ENCODE results near the gene VAMP8.
"Not testable (repeated sequence)": the region's sequence is repeated elsewhere in the genome, so short reads cannot be mapped to it uniquely, and the experiment has no call there.

VAMP8 gene

GRCh38 chr2:85554980-85555612 lies 22.3 kb upstream of the VAMP8 start:
- Histone ChIP-seq H3K4me2 (ENCODE audit: low read depth, low read length) (no peak overlapping the region), H3K9me3 (replicated peaks; ENCODE audit: insufficient read depth, low read length) (no peaks in the 10 kb centered on the region), H3K79me2 (ENCODE audit: low read length) (peaks cover 19% of the 10 kb centered on the region), H2AFZ (ENCODE audit: low read length) (no peak overlapping the region), H3K27me3 (replicated peaks; ENCODE audit: insufficient read depth, low read length) (no peaks in the 10 kb centered on the region), H3K4me1 (ENCODE audit: low read length) (no peaks in the 10 kb centered on the region), H3K4me3 (ENCODE audit: low read length) (no peak overlapping the region), H4K20me1 (ENCODE audit: insufficient read depth, low read length) (no peaks in the 10 kb centered on the region), H3K9ac (ENCODE audit: low read length) (no peak overlapping the region), H3F3A (ENCODE audit: insufficient read depth, low read length) (no peaks in the 10 kb centered on the region), H3K36me3 (replicated peaks; ENCODE audit: insufficient read depth, low read length) (0 out of 2 replicates have a peak, but pooled peaks cover 3% of the 10 kb centered on the region), H3K9me2 (replicated peaks; ENCODE audit: insufficient read depth, low read length) (no peaks in the 10 kb centered on the region), H3K27ac (ENCODE audit: low read length) (no peak overlapping the region)
- TF ChIP-seq, protein P1, sequence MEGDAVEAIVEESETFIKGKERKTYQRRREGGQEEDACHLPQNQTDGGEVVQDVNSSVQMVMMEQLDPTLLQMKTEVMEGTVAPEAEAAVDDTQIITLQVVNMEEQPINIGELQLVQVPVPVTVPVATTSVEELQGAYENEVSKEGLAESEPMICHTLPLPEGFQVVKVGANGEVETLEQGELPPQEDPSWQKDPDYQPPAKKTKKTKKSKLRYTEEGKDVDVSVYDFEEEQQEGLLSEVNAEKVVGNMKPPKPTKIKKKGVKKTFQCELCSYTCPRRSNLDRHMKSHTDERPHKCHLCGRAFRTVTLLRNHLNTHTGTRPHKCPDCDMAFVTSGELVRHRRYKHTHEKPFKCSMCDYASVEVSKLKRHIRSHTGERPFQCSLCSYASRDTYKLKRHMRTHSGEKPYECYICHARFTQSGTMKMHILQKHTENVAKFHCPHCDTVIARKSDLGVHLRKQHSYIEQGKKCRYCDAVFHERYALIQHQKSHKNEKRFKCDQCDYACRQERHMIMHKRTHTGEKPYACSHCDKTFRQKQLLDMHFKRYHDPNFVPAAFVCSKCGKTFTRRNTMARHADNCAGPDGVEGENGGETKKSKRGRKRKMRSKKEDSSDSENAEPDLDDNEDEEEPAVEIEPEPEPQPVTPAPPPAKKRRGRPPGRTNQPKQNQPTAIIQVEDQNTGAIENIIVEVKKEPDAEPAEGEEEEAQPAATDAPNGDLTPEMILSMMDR (IDR thresholded peaks at IDR 0.05; ENCODE audit: low read length): no peak
- no peak for TF ChIP-seq EZH2phosphoT487 (IDR thresholded peaks at IDR 0.05; ENCODE audit: low read length)
- TF ChIP-seq EZH2 (optimal IDR thresholded peaks at IDR 0.05; ENCODE audit: low read depth, low read length): no peak
- DNase-seq: no peak

DNA sequence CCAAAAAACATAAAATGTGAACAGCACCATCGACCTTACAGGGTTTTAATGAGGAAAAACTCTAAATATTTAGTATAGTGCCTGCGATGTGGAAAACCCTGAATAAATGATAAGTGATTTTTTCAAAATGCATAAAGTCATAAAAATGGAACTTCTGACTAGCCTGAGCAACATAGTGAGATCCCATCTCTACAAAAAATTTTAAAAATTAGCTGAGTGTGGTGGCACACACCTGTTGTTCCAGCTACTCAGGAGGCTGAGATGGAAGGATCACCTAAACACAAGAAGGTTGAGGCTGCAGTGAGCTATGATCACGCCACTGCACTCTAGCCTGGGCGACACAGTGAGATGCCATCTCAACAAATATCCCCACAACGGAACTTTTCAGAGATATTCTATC lies 20.3 kb upstream of the VAMP8 start:
- Histone ChIP-seq H3K9ac (ENCODE audit: low read length) (no peak overlapping the region), H3K4me2 (ENCODE audit: low read depth, low read length) (no peak overlapping the region), H3K9me3 (replicated peaks; ENCODE audit: insufficient read depth, low read length) (no peaks in the 10 kb centered on the region), H3K27me3 (replicated peaks; ENCODE audit: insufficient read depth, low read length) (no peaks in the 10 kb centered on the region), H3F3A (ENCODE audit: insufficient read depth, low read length) (no peaks in the 10 kb centered on the region), H4K20me1 (ENCODE audit: insufficient read depth, low read length) (no peaks in the 10 kb centered on the region), H3K27ac (ENCODE audit: low read length) (no peak overlapping the region), H3K4me3 (ENCODE audit: low read length) (no peak overlapping the region), H3K36me3 (replicated peaks; ENCODE audit: insufficient read depth, low read length) (0 out of 2 replicates have a peak, but pooled peaks cover 3% of the 10 kb centered on the region), H3K4me1 (ENCODE audit: low read length) (no peaks in the 10 kb centered on the region), H3K79me2 (ENCODE audit: low read length) (peaks cover 28% of the 10 kb centered on the region), H3K9me2 (replicated peaks; ENCODE audit: insufficient read depth, low read length) (no peaks in the 10 kb centered on the region), H2AFZ (ENCODE audit: low read length) (no peak overlapping the region)
- TF ChIP-seq, protein P1 (IDR thresholded peaks at IDR 0.05; ENCODE audit: low read length): no peak
- TF ChIP-seq EZH2phosphoT487 (IDR thresholded peaks at IDR 0.05; ENCODE audit: low read length): no peak
- TF ChIP-seq EZH2 (optimal IDR thresholded peaks at IDR 0.05; ENCODE audit: low read depth, low read length): no peak
- DNase-seq: no peak

GRCh38 chr2:85558160-85558559 lies 19.2 kb upstream of the VAMP8 start:
- H3F3A ChIP-seq (ENCODE audit: insufficient read depth, low read length): no peaks in the 10 kb centered on the region
- H3K36me3 ChIP-seq (replicated peaks; ENCODE audit: insufficient read depth, low read length): 0 out of 2 replicates have a peak, but pooled peaks cover 3% of the 10 kb centered on the region
- H3K9ac ChIP-seq (ENCODE audit: low read length): no peak overlapping the region
- TF ChIP-seq EZH2 (optimal IDR thresholded peaks at IDR 0.05; ENCODE audit: low read depth, low read length) (no peak), EZH2phosphoT487 (IDR thresholded peaks at IDR 0.05; ENCODE audit: low read length) (no peak)
- TF ChIP-seq, protein P1 (IDR thresholded peaks at IDR 0.05; ENCODE audit: low read length): no peak
- no peak overlapping the region for H3K4me3 ChIP-seq (ENCODE audit: low read length)
- H3K27ac ChIP-seq (ENCODE audit: low read length): no peak overlapping the region
- no peak overlapping the region for H3K4me2 ChIP-seq (ENCODE audit: low read depth, low read length)
- peaks cover 28% of the 10 kb centered on the region for H3K79me2 ChIP-seq (ENCODE audit: low read length)
- no peaks in the 10 kb centered on the region for H3K27me3 ChIP-seq (replicated peaks; ENCODE audit: insufficient read depth, low read length)
- H3K9me2 ChIP-seq (replicated peaks; ENCODE audit: insufficient read depth, low read length): no peaks in the 10 kb centered on the region
- no peak for DNase-seq
- H4K20me1 ChIP-seq (ENCODE audit: insufficient read depth, low read length): no peaks in the 10 kb centered on the region
- H3K4me1 ChIP-seq (ENCODE audit: low read length): no peaks in the 10 kb centered on the region
- no peaks in the 10 kb centered on the region for H3K9me3 ChIP-seq (replicated peaks; ENCODE audit: insufficient read depth, low read length)
- H2AFZ ChIP-seq (ENCODE audit: low read length): no peak overlapping the region

DNA sequence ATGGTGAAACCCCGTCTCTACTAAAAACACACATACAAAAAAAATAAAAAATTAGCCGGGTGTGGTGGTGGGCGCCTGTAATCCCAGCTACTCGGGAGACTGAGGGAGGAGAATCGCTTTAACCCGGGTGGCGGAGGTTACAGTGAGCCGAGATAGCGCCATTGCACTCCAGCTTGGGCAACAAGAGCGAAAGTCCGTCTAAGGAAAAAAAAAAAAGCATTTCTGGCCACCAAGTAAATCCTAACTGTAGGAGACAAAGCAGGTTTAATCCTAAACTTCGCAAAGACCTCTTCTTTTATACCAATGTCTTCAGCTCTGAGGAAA lies 17.0 kb upstream of the VAMP8 start:
- H3K4me2 ChIP-seq (ENCODE audit: low read depth, low read length): peak overlapping the region; percentile 89
- H3K36me3 ChIP-seq (replicated peaks; ENCODE audit: insufficient read depth, low read length); H3K27me3 ChIP-seq (replicated peaks; ENCODE audit: insufficient read depth, low read length); H2AFZ ChIP-seq (ENCODE audit: low read length); H3K4me1 ChIP-seq (ENCODE audit: low read length); H3K27ac ChIP-seq (ENCODE audit: low read length); DNase-seq; H3K9me3 ChIP-seq (replicated peaks; ENCODE audit: insufficient read depth, low read length); H3F3A ChIP-seq (ENCODE audit: insufficient read depth, low read length); H3K9me2 ChIP-seq (replicated peaks; ENCODE audit: insufficient read depth, low read length); H4K20me1 ChIP-seq (ENCODE audit: insufficient read depth, low read length): not testable (repeated sequence)
- H3K9ac ChIP-seq (ENCODE audit: low read length): peak overlapping the region; percentile 71; the same call in 1 of the 2 replicates
- peak overlapping the region; percentile 78 for H3K4me3 ChIP-seq (ENCODE audit: low read length)
- H3K79me2 ChIP-seq (ENCODE audit: low read length): peaks cover 28% of the 10 kb centered on the region

All from MM.1S (cell line).